Peyer's patch (tissue), 4 donors: ENCODE measurements around the gene ANKH.

ENCODE experiments used
- POLR2A ChIP-seq, 2 donors: fragments of 450-650 bp; IDR thresholded peaks; one replicate each; pipeline ENCODE4 v1.5.1; 2017; ENCODE audit warnings: antibody characterized with exemption in 2 of 2, mild to moderate bottlenecking in 2 of 2, moderate library complexity in 2 of 2
- TF ChIP-seq, protein P1 (sequence below), 6 experiments: fragments of 450-650 bp in 4 of 6; fragments of 200-600 bp in 2 of 6; sonication (generic) in 1 of 6; IDR thresholded peaks; one replicate each; pipeline ENCODE4 v1.5.1; 2017 to 2019; ENCODE audit warnings: antibody characterized with exemption in 6 of 6, mild to moderate bottlenecking in 3 of 6, moderate library complexity in 1 of 6

DNA sequence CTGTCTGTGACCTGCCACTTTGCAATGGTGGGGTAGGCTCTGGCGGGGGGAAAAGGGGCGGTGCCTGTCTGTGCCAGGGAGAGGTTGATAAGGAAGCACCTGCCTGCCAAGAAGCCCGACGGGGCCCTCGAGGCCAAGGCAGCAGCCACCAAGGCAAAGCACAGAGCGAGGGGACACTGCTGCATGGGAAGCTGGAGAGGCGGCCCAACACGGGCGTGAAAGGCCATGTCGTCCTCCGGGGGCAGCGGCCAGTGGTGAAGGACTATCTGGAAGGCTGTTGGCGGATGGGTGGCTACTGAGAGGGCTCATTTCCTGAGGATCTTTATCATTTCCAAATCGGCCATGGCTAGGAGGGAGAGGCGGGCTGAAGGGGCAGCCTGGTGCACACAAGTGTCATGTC lies 140.7 kb downstream of the ANKH start:
- TF ChIP-seq, protein P1, sequence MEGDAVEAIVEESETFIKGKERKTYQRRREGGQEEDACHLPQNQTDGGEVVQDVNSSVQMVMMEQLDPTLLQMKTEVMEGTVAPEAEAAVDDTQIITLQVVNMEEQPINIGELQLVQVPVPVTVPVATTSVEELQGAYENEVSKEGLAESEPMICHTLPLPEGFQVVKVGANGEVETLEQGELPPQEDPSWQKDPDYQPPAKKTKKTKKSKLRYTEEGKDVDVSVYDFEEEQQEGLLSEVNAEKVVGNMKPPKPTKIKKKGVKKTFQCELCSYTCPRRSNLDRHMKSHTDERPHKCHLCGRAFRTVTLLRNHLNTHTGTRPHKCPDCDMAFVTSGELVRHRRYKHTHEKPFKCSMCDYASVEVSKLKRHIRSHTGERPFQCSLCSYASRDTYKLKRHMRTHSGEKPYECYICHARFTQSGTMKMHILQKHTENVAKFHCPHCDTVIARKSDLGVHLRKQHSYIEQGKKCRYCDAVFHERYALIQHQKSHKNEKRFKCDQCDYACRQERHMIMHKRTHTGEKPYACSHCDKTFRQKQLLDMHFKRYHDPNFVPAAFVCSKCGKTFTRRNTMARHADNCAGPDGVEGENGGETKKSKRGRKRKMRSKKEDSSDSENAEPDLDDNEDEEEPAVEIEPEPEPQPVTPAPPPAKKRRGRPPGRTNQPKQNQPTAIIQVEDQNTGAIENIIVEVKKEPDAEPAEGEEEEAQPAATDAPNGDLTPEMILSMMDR (IDR thresholded peaks at IDR 0.05) = no peak
- no peak for TF ChIP-seq POLR2A (IDR thresholded peaks at IDR 0.05)
